K562 (cell line): ENCODE measurements around the gene KRT33A. TPM values are rescaled to one million over a fixed set of nuclear protein-coding genes. Genes with fewer than 3 reads are reported as not detected.

ENCODE experiments used
- ATAC-seq: fragments of 200-7000 bp; cut with Tn5 transposase; 3 replicates; pipeline ENCODE4 v1.9.1; 2020; ENCODE audit warnings: moderate library complexity
- BruUV-seq: library from RNA; stranded (reverse); fragments of 400-500 nt; replicated peaks from 2 replicates; lab custom pipeline; 2021; lab: Mats Ljungman, UMichigan
- CTCF ChIA-PET: fragments of 300-600 bp; formaldehyde crosslinking; extraction: SDS; loops from one replicate; lab custom pipeline; 2021; ENCODE audit warnings: low intra/inter-chr PET ratio; lab: Yijun Ruan, JAX
- POLR2A ChIA-PET: fragments of 300-600, 350-650 bp; sonication (Branson Sonifier 250); formaldehyde crosslinking; extraction: SDS; loops from one replicate; lab custom pipeline; 2021; ENCODE audit warnings: antibody characterized with exemption, inconsistent platforms; lab: Yijun Ruan, JAX
- DNase-seq, 4 experiments: peaks; one replicate each; pipeline versions ENCODE4 v3.0.0 to v3.0.0-alpha.2; 2011 to 2018; ENCODE audit warnings: low spot score in 3 of 4, mixed read lengths in 3 of 4; ENCODE audit errors: extremely low read depth in 1 of 4
- FAIRE-seq: peaks from 2 replicates; lab custom pipeline; 2011; peaks lifted over from hg19 to GRCh38; lab: Jason Lieb, UNC
- H2AFZ ChIP-seq: 2 replicates; pipeline ENCODE4 v1.6.0; 2011; ENCODE audit warnings: low read depth, low read length, control low read depth, inconsistent platforms
- H3K27ac ChIP-seq: fragments of 200-600 bp; 3 replicates; pipeline ENCODE4 v1.8.0; 2011; ENCODE audit warnings: low read depth, mild to moderate bottlenecking, control low read depth, inconsistent platforms, low read length, moderate library complexity, mixed read lengths; ENCODE audit errors: extremely low read depth
- H3K27me3 ChIP-seq, 2 experiments: fragments of 300-600 bp in 1 of 2; 2 replicates in 1 of 2; 3 replicates in 1 of 2; pipeline versions ENCODE4 v1.6.0 to v1.8.0; 2011; ENCODE audit warnings: inconsistent platforms in 2 of 2, low read length in 2 of 2, mild to moderate bottlenecking in 1 of 2, mixed read lengths in 1 of 2, moderate library complexity in 1 of 2; ENCODE audit not compliant: control insufficient read depth in 2 of 2, insufficient read depth in 2 of 2
- H3K36me3 ChIP-seq: fragments of 300-600 bp; 3 replicates; pipeline ENCODE4 v1.8.0; 2011; ENCODE audit warnings: mild to moderate bottlenecking, low read length, inconsistent platforms; ENCODE audit not compliant: control insufficient read depth, insufficient read depth
- H3K4me1 ChIP-seq, 2 experiments: fragments of 200-600 bp in 1 of 2; replicated peaks in 1 of 2; 2 replicates in 1 of 2; 3 replicates in 1 of 2; pipeline versions ENCODE4 v1.5.1 to v1.8.0; 2011; ENCODE audit warnings: inconsistent platforms in 2 of 2, low read length in 2 of 2, mild to moderate bottlenecking in 1 of 2, mixed read lengths in 1 of 2, moderate library complexity in 1 of 2; ENCODE audit not compliant: control insufficient read depth in 2 of 2, insufficient read depth in 2 of 2
- H3K4me2 ChIP-seq: 2 replicates; pipeline ENCODE4 v1.6.1; 2011; ENCODE audit warnings: low read length, control low read depth, inconsistent platforms, mixed read lengths; ENCODE audit not compliant: insufficient read depth
- H3K4me3 ChIP-seq: fragments of 200-600 bp; sonication (generic), shearing (Covaris generic); 2 replicates; pipeline ENCODE4 v1.5.1; 2016; ENCODE audit warnings: control low read depth, inconsistent platforms
- H3K79me2 ChIP-seq: fragments of 200-600 bp; 3 replicates; pipeline ENCODE4 v1.8.0; 2011; ENCODE audit warnings: low read length, inconsistent platforms; ENCODE audit not compliant: control insufficient read depth, insufficient read depth
- H3K9ac ChIP-seq, 2 experiments: 2 replicates each; pipeline versions ENCODE4 v1.6.0 to v1.6.1; 2011; ENCODE audit warnings: low read depth in 2 of 2, low read length in 2 of 2, control low read depth in 1 of 2, inconsistent platforms in 1 of 2, mild to moderate bottlenecking in 1 of 2, mixed read lengths in 1 of 2; ENCODE audit not compliant: insufficient read depth in 1 of 2
- H3K9me1 ChIP-seq: one replicate; pipeline ENCODE4 v1.6.0; 2011; ENCODE audit warnings: inconsistent platforms, mild to moderate bottlenecking, low read length, moderate library complexity; ENCODE audit not compliant: control insufficient read depth, insufficient read depth
- H3K9me3 ChIP-seq: replicated peaks from 2 replicates; pipeline ENCODE4 v1.5.1; 2011; ENCODE audit warnings: low read depth, low read length, inconsistent platforms; ENCODE audit not compliant: control insufficient read depth, insufficient read depth
- H4K20me1 ChIP-seq: replicated peaks from 2 replicates; pipeline ENCODE4 v1.6.1; 2011; ENCODE audit warnings: low read length, inconsistent platforms, mixed read lengths; ENCODE audit not compliant: control insufficient read depth, insufficient read depth
- BRF1 ChIP-seq: IDR thresholded peaks from 3 replicates; pipeline ENCODE4 v1.6.1; 2011; ENCODE audit warnings: borderline replicate concordance, mild to moderate bottlenecking; ENCODE audit not compliant: insufficient read length; ENCODE audit errors: extremely low read depth
- FOXA3 ChIP-seq, 2 experiments: fragments of 450-650 bp in 1 of 2; sonication (generic) in 1 of 2; formaldehyde crosslinking; IDR thresholded peaks in 1 of 2; conservative IDR thresholded peaks in 1 of 2; 2 replicates each; pipeline versions ENCODE4 v1.4.0 to v1.8.0; 2020 to 2022; ENCODE audit warnings: mild to moderate bottlenecking in 2 of 2, missing genetic modification reagents in 1 of 2
- PHF8 ChIP-seq: fragments of 200-600 bp; sonication (generic); IDR thresholded peaks from 2 replicates; pipeline ENCODE4 v1.6.1; 2012; ENCODE audit warnings: mixed run types, mild to moderate bottlenecking, inconsistent platforms, low read length, moderate library complexity, borderline replicate concordance
- POLR2A ChIP-seq: fragments of 450-650 bp; conservative IDR thresholded peaks from 2 replicates; pipeline ENCODE4 v1.6.1; 2016
- SMAD4 ChIP-seq: fragments of 250-450 bp; sonication (Bioruptor Pico); conservative IDR thresholded peaks from 2 replicates; pipeline ENCODE4 v1.8.0; 2021; ENCODE audit warnings: inconsistent platforms, mild to moderate bottlenecking, moderate library complexity
- TBL1XR1 ChIP-seq, 2 experiments: IDR thresholded peaks; 2 replicates each; pipeline ENCODE4 v1.6.1; 2012; ENCODE audit warnings: improper control_type of control experiment in 2 of 2, low read length in 2 of 2, mild to moderate bottlenecking in 1 of 2
- ZC3H11A ChIP-seq: IDR thresholded peaks from 2 replicates; pipeline ENCODE4 v1.6.1; 2012; ENCODE audit warnings: low read depth, low read length, improper control_type of control experiment
- ZNF253 ChIP-seq: fragments of 250-450 bp; sonication (Bioruptor Pico); conservative IDR thresholded peaks from 2 replicates; pipeline ENCODE4 v1.6.1; 2021; ENCODE audit warnings: mild to moderate bottlenecking
- WGBS: fragments of 100-300 bp; shearing (Covaris generic); methylation state at CpG from one replicate; pipeline ENCODE4 v1.1.6; 2016; ENCODE audit warnings: low coverage, mixed read lengths; ENCODE audit not compliant: insufficient coverage; ENCODE audit errors: missing lambda C conversion rate; 5-methylcytosine and 5-hydroxymethylcytosine counted together
- in situ Hi-C: fragments of 300-500 bp; cut with MboI; formaldehyde crosslinking; loops from 4 replicates; pipeline ENCODE4 v1.15.0; 2018; ENCODE audit warnings: inconsistent platforms, mixed read lengths
- intact Hi-C: fragments of 100-400 bp; cut with micrococcal nuclease; formaldehyde crosslinking; loops from 2 replicates; pipeline ENCODE4 v1.14.2; 2022
- polyA plus RNA-seq, 8 experiments: library from polyadenylated mRNA; depleted of rRNA in 4 of 8; stranded (reverse) in 5 of 8; unstranded in 3 of 8; fragments of >200 nt; fragmentation: Nextera tagmentation in 2 of 8; fragmentation: Illumina TruSeq in 1 of 8; extraction: Ambion mirVana in 2 of 8; extraction: Trizol in 1 of 8; gene quantifications; 2 replicates each; pipeline versions ENCODE4 v1.2.1 to v1.2.3, GENCODE V29; 2011 to 2014; ENCODE audit warnings: inconsistent platforms in 1 of 8, missing spikeins in 1 of 8
- total RNA-seq, 7 experiments: library from RNA; depleted of rRNA in 6 of 7; stranded (reverse); fragments of >200 nt in 6 of 7; fragmentation: Illumina TruSeq in 2 of 7; extraction: Trizol in 2 of 7; gene quantifications; 2 replicates each; pipeline versions ENCODE4 v1.2.1 to v1.2.3, GENCODE V29; 2011 to 2021; ENCODE audit warnings: low replicate concordance in 1 of 7
- TF ChIP-seq, protein P1 (sequence below): fragments of 150-350 bp; IDR thresholded peaks from 2 replicates; pipeline ENCODE4 v1.6.1; 2014; ENCODE audit warnings: low read depth, mild to moderate bottlenecking, low read length, borderline replicate concordance
- TF ChIP-seq, protein P2 (sequence below): sonication (generic); formaldehyde crosslinking; IDR thresholded peaks from 2 replicates; pipeline ENCODE4 v1.5.0; 2020; ENCODE audit warnings: missing genetic modification reagents
- TF ChIP-seq, protein P3 (sequence below): fragments of 450-650 bp; IDR thresholded peaks from 2 replicates; pipeline ENCODE4 v1.7.0; 2016; ENCODE audit warnings: borderline replicate concordance

The KRT33A gene
- total and polyA plus RNA-seq, 9 of the 15 experiments (the other 6 are each of a cell fraction or from before 2014, with no cell fraction given) = not detected

DNA sequence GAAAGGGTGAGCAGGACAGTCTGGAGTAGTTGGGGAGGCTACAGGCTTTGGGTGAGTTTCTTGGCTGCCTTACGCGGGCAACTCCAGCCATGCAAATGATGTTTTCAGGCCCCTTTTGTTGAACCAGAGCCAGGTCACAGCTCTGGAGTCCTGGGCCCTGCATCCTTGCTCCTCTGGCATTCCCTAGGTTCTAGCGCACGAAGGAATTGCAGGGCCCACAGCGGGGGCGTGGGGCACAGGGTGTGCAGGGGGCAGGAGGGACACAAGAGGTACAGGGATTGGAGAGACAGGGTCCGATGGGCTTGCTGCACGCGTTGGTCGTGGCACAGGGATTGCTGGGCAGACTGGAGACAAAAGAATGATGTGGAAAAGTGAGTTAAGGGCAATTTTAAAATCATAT lies 43.2 kb upstream of the KRT33A start:
- Histone ChIP-seq H3K9me1 (no peaks in the 10 kb centered on the region), H3K4me3 (no peak overlapping the region), H3K36me3 (no peaks in the 10 kb centered on the region), H3K9me3 (no peaks in the 10 kb centered on the region), H3K9ac (no peak overlapping the region), H3K79me2 (no peaks in the 10 kb centered on the region), H2AFZ (no peak overlapping the region), H4K20me1 (no peaks in the 10 kb centered on the region), H3K4me1 (no peaks in the 10 kb centered on the region), H3K4me2 (no peak overlapping the region), H3K27me3 (peaks cover 4 to 32% of the 10 kb centered on the region in 2 experiments), H3K27ac (no peak overlapping the region)
- CTCF ChIA-PET = no interaction called here
- ATAC-seq = no peak
- WGBS = 1% methylated on average over 10 of the region's 10 CpGs
- BruUV-seq = no TSS peak
- in situ Hi-C loops (no loop called here), intact Hi-C loops (no loop called here)
- no peak for FAIRE-seq
- POLR2A ChIA-PET = interaction anchor here (0.7 kb wide), 1 partner anchor 294 kb away, joined by 3 read pairs; no protein-coding TSS in a partner anchor
- DNase-seq = no peak
- TF ChIP-seq TBL1XR1 (IDR thresholded peaks at IDR 0.05; ENCODE audit: low read length in 2 of 2) (no peak), ZNF253 (no peak), ZC3H11A (no peak), POLR2A (no peak), BRF1 (no peak), SMAD4 (no peak), FOXA3 (CRISPR knock-in tag; conservative IDR thresholded peaks at IDR 0.05 in 1 of 2, IDR thresholded peaks at IDR 0.05 in 1 of 2) (no peak), PHF8 (no peak)
- TF ChIP-seq, protein P1, sequence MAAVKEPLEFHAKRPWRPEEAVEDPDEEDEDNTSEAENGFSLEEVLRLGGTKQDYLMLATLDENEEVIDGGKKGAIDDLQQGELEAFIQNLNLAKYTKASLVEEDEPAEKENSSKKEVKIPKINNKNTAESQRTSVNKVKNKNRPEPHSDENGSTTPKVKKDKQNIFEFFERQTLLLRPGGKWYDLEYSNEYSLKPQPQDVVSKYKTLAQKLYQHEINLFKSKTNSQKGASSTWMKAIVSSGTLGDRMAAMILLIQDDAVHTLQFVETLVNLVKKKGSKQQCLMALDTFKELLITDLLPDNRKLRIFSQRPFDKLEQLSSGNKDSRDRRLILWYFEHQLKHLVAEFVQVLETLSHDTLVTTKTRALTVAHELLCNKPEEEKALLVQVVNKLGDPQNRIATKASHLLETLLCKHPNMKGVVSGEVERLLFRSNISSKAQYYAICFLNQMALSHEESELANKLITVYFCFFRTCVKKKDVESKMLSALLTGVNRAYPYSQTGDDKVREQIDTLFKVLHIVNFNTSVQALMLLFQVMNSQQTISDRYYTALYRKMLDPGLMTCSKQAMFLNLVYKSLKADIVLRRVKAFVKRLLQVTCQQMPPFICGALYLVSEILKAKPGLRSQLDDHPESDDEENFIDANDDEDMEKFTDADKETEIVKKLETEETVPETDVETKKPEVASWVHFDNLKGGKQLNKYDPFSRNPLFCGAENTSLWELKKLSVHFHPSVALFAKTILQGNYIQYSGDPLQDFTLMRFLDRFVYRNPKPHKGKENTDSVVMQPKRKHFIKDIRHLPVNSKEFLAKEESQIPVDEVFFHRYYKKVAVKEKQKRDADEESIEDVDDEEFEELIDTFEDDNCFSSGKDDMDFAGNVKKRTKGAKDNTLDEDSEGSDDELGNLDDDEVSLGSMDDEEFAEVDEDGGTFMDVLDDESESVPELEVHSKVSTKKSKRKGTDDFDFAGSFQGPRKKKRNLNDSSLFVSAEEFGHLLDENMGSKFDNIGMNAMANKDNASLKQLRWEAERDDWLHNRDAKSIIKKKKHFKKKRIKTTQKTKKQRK = no peak
- TF ChIP-seq, protein P2, sequence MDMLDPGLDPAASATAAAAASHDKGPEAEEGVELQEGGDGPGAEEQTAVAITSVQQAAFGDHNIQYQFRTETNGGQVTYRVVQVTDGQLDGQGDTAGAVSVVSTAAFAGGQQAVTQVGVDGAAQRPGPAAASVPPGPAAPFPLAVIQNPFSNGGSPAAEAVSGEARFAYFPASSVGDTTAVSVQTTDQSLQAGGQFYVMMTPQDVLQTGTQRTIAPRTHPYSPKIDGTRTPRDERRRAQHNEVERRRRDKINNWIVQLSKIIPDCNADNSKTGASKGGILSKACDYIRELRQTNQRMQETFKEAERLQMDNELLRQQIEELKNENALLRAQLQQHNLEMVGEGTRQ (CRISPR knock-in tag) = no peak
- TF ChIP-seq, protein P3, sequence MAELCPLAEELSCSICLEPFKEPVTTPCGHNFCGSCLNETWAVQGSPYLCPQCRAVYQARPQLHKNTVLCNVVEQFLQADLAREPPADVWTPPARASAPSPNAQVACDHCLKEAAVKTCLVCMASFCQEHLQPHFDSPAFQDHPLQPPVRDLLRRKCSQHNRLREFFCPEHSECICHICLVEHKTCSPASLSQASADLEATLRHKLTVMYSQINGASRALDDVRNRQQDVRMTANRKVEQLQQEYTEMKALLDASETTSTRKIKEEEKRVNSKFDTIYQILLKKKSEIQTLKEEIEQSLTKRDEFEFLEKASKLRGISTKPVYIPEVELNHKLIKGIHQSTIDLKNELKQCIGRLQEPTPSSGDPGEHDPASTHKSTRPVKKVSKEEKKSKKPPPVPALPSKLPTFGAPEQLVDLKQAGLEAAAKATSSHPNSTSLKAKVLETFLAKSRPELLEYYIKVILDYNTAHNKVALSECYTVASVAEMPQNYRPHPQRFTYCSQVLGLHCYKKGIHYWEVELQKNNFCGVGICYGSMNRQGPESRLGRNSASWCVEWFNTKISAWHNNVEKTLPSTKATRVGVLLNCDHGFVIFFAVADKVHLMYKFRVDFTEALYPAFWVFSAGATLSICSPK = no peak
